D341Med (cell line): ENCODE measurements around the gene ACMSD.
"Not testable (repeated sequence)": the region's sequence is repeated elsewhere in the genome, so short reads cannot be mapped to it uniquely, and the experiment has no call there.

Source experiments
- DNase-seq: peaks from one replicate; pipeline ENCODE4 v3.0.0; 2012; ENCODE audit warnings: low spot score

ACMSD gene

GRCh38 chr2:134907441-134908116 lies 69.2 kb downstream of the ACMSD start:
- not testable (repeated sequence) for DNase-seq

GRCh38 chr2:134910763-134911399 lies 72.5 kb downstream of the ACMSD start:
- no peak for DNase-seq

GRCh38 chr2:134911400-134911785 lies 73.0 kb downstream of the ACMSD start:
- no peak for DNase-seq

GRCh38 chr2:134912361-134912760 lies 73.9 kb downstream of the ACMSD start:
- DNase-seq, result no peak

- DNase-seq, result no peak
Measured at GRCh38 chr2:134917360-134917865, 79.0 kb downstream of the ACMSD start.

GRCh38 chr2:134917888-134918525 lies 79.6 kb downstream of the ACMSD start:
- DNase-seq, result no peak

GRCh38 chr2:134918526-134919340 lies 80.3 kb downstream of the ACMSD start, which contains the start of gene CCNT2:
Gene CCNT2 (plus strand): TSS chr2:134918822. CDS start chr2:134918855, 33 bp downstream.
- peak; percentile 98 for DNase-seq

- DNase-seq, result no peak
Measured at GRCh38 chr2:134919341-134920210, 81.2 kb downstream of the ACMSD start.

- DNase-seq, result no peak
Measured at GRCh38 chr2:134924912-134925311, 86.5 kb downstream of the ACMSD start.

- DNase-seq, result no peak
Measured at GRCh38 chr2:134926231-134926931, 88.0 kb downstream of the ACMSD start.

- DNase-seq, result no peak
Measured at GRCh38 chr2:134927195-134927594, 88.8 kb downstream of the ACMSD start.

- no peak for DNase-seq
Measured at GRCh38 chr2:134932864-134933526, 94.6 kb downstream of the ACMSD start.

GRCh38 chr2:134933732-134934131 lies 95.3 kb downstream of the ACMSD start:
- no peak for DNase-seq

- DNase-seq, result no peak
Measured at GRCh38 chr2:134934150-134934549, 95.7 kb downstream of the ACMSD start.

GRCh38 chr2:134934641-134935040 lies 96.2 kb downstream of the ACMSD start:
- DNase-seq, result no peak

GRCh38 chr2:134936691-134937090 lies 98.3 kb downstream of the ACMSD start:
- no peak for DNase-seq

GRCh38 chr2:134943540-134943939 lies 105.1 kb downstream of the ACMSD start:
- no peak for DNase-seq

GRCh38 chr2:134944975-134945374 lies 106.6 kb downstream of the ACMSD start:
- DNase-seq, result no peak

- no peak for DNase-seq
Measured at GRCh38 chr2:134946073-134946472, 107.7 kb downstream of the ACMSD start.
